Esophagus muscularis mucosa (tissue), 4 donors: Measurements from ENCODE around the gene KLF1. TPM values are rescaled to one million over a fixed set of nuclear protein-coding genes. Genes with fewer than 3 reads are reported as not detected.

ENCODE experiments used
- DNase-seq: peaks from one replicate; pipeline ENCODE4 v3.0.0-alpha.2; 2017; ENCODE audit errors: extremely low spot score
- H3K27ac ChIP-seq, 4 donors: fragments of 200-600 bp; sonication (generic); replicated peaks in 1 of 4; 1 replicate in 3 of 4; 2 replicates in 1 of 4; pipeline ENCODE4 v1.5.1; 2016 to 2019; ENCODE audit warnings: mild to moderate bottlenecking in 1 of 4
- H3K27me3 ChIP-seq, 4 donors: fragments of 200-600 bp; sonication (generic); one replicate each; pipeline versions ENCODE4 v1.5.1 to v1.6.0; 2016 to 2019
- H3K36me3 ChIP-seq, 4 donors: fragments of 200-600 bp; sonication (generic); one replicate each; pipeline ENCODE4 v1.5.1; 2016 to 2019
- H3K4me1 ChIP-seq, 4 donors: fragments of 200-600 bp; sonication (generic); one replicate each; pipeline ENCODE4 v1.5.1; 2016 to 2019
- H3K4me3 ChIP-seq, 4 donors: fragments of 200-600 bp; sonication (generic); 1 replicate in 2 of 4; 2 replicates in 2 of 4; pipeline ENCODE4 v1.5.1; 2016 to 2019; ENCODE audit warnings: mild to moderate bottlenecking in 4 of 4, moderate library complexity in 1 of 4
- H3K9me3 ChIP-seq, 4 donors: fragments of 200-600 bp; sonication (generic); 1 replicate in 3 of 4; 2 replicates in 1 of 4; pipeline ENCODE4 v1.5.1; 2016 to 2019
- EP300 ChIP-seq: sonication (generic); formaldehyde crosslinking; IDR thresholded peaks from one replicate; pipeline ENCODE4 v1.6.1; 2017; ENCODE audit warnings: antibody characterized with exemption
- POLR2A ChIP-seq: fragments of 450-650 bp; IDR thresholded peaks from one replicate; pipeline ENCODE4 v1.6.1; 2017; ENCODE audit warnings: antibody characterized with exemption, moderate library complexity, mild to moderate bottlenecking, low read depth
- POLR2AphosphoS5 ChIP-seq, 2 donors: sonication (generic); formaldehyde crosslinking; IDR thresholded peaks; one replicate each; pipeline ENCODE4 v1.6.1; 2017; ENCODE audit warnings: antibody characterized with exemption in 2 of 2
- WGBS: methylation state at CpG from one replicate; pipeline ENCODE4 v1.1.5; 2018; 5-methylcytosine and 5-hydroxymethylcytosine counted together
- intact Hi-C: fragments of 100-400 bp; cut with DNase I; formaldehyde crosslinking; loops from one replicate; pipeline ENCODE4 v1.15.1; 2023
- total RNA-seq, 4 donors: library from RNA; depleted of rRNA; stranded (reverse); fragments of >200 nt; gene quantifications; one replicate each; pipeline versions ENCODE4 v1.1.0 to v1.2.1, GENCODE V29; 2016
- TF ChIP-seq, protein P1 (sequence below), 3 experiments: fragments of 200-600 bp in 2 of 3; fragments of 450-650 bp in 1 of 3; sonication (generic) in 2 of 3; IDR thresholded peaks; one replicate each; pipeline ENCODE4 v1.5.1; 2017 to 2019; ENCODE audit warnings: antibody characterized with exemption in 3 of 3, mild to moderate bottlenecking in 2 of 3, moderate library complexity in 1 of 3

The KLF1 gene
- total RNA-seq, 4 donors from 2014 or later: not detected

DNA sequence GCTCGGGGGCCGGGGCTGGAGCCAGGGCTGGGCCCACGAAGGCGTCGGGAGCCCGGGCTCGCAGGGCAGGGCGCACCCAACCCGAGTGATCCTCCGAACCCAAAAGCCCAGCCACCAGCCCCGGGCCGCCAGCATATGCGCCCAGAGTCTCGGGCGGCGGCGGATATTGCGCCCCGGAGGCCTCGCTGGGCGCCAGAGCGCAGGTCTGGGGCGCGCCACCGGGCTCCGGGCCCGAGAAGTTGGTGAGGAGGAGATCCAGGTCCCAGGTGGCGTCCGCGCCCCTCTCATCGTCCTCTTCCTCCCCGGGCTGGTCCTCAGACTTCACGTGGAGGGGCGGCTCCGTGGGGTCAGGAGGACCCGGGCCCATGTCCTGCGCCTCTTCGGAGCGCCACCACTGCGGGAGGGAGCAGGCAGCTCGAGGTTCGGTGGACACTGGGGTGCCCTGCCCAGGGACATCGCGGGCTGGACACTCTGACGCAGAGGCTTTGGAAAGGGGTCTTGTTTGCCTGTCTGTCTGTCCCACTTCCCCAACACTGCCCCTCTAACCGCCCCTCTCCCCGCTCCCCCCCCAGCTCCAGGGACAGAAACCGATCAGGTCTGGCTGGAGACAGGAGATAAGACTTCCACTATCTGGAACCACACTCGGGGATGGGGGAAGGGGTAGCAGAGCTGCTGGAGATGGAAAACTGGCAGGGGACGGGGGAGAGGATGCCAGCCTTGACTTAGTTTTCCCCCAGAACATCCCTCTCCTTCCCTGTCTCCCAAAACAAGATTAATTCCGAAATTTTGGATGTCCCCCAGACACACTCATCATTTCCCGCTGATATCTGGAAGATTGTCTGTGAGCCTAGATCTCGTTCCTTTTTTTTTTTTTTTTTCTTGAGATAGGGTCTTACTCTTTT lies 1.0 kb downstream of the KLF1 start:
- peaks cover 0 to 13% (median 6%) of the 10 kb centered on the region in 4 donors for H3K9me3 ChIP-seq
- peak overlapping the region in 1 of 4 donors; percentile 14 for H3K27ac ChIP-seq
- no peaks in the 10 kb centered on the region for H3K36me3 ChIP-seq
- 37% methylated on average over 5 of the region's 53 CpGs for WGBS
- DNase-seq: no peak
- peaks cover 0 to 43% (median 21%) of the 10 kb centered on the region in 4 donors for H3K27me3 ChIP-seq
- TF ChIP-seq POLR2AphosphoS5 (IDR thresholded peaks at IDR 0.05) (no peak), POLR2A (no peak), EP300 (no peak)
- TF ChIP-seq, protein P1, sequence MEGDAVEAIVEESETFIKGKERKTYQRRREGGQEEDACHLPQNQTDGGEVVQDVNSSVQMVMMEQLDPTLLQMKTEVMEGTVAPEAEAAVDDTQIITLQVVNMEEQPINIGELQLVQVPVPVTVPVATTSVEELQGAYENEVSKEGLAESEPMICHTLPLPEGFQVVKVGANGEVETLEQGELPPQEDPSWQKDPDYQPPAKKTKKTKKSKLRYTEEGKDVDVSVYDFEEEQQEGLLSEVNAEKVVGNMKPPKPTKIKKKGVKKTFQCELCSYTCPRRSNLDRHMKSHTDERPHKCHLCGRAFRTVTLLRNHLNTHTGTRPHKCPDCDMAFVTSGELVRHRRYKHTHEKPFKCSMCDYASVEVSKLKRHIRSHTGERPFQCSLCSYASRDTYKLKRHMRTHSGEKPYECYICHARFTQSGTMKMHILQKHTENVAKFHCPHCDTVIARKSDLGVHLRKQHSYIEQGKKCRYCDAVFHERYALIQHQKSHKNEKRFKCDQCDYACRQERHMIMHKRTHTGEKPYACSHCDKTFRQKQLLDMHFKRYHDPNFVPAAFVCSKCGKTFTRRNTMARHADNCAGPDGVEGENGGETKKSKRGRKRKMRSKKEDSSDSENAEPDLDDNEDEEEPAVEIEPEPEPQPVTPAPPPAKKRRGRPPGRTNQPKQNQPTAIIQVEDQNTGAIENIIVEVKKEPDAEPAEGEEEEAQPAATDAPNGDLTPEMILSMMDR (IDR thresholded peaks at IDR 0.05): no peak
- intact Hi-C loops: loop anchor here (1.0 kb wide), 1 partner anchor 79 kb away; no protein-coding TSS in a partner anchor
- H3K4me1 ChIP-seq: peaks cover 23 to 33% (median 26%) of the 10 kb centered on the region in 4 donors
- H3K4me3 ChIP-seq: peak overlapping the region; percentile 47 to 56 (median 52)

DNA sequence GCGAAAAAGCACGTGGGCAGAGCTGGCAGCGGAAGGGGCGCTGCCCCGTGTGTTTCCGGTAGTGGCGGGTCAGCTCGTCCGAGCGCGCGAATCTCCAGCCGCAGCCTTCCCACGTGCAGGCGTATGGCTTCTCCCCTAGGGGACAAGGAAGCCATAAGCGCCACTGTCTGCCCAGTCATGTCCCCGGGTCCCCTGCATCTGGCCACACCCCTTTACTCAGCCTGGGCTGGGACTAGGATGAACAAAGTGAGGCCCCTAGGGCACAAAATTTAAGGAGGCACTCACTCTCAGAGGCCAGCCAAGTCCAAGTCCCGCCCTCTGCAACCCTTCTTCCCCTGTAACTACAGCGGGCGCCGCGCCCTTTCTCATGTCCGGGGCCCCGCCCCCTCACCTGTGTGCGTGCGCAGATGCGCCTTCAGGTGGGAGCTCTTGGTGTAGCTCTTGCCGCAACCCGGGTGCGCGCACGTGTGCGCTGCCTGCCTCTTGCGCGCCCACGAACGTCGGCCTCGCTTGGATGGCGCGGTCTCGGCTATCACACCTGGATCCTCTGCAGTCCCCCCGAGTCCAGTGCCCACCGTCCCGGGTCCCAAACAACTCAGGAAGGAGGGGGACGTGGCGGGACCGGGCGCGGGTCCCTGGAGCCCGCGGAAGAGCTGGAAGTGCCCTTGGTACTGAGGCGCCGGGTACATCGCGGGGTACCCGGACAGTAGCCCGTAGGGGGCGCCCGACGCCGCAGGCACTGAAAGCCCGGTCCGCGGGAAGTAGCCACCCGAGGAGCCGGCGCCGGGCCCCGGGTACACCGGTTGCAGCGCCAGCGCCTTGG lies 1.9 kb downstream of the KLF1 start:
- 7% methylated on average over 42 of the region's 73 CpGs for WGBS
- peak overlapping the region; percentile 47 to 56 (median 52) for H3K4me3 ChIP-seq
- intact Hi-C loops: loop anchor here (1.0 kb wide), 1 partner anchor 80 kb away; no protein-coding TSS in a partner anchor

DNA sequence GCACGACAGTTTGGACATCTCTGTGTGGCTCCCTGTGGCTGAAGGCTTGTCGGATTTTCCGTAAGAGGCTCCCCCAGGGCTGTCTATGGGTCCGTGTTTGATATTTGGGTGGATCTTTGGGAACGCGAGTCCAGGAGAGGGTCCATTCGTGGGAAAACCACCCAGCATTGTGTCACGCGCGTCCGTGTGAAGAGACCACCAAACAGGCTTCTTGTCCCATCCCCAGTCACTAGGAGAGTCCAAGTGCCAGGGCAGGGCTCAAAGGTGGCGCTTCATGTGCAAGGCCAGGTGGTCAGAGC lies 2.4 kb downstream of the KLF1 start:
- peaks cover 0 to 13% (median 6%) of the 10 kb centered on the region in 4 donors for H3K9me3 ChIP-seq
- WGBS: 77% methylated on average over 8 of the region's 12 CpGs
- peaks cover 18 to 36% (median 29%) of the 10 kb centered on the region in 4 donors for H3K4me1 ChIP-seq
- H3K27ac ChIP-seq: no peak overlapping the region
- no peak for DNase-seq
- H3K4me3 ChIP-seq: peak overlapping the region in 2 of 4 donors; percentile 51 to 56
- no peaks in the 10 kb centered on the region for H3K36me3 ChIP-seq
- intact Hi-C loops: no loop called here
- H3K27me3 ChIP-seq: peaks cover 0 to 43% (median 21%) of the 10 kb centered on the region in 4 donors
- no peak for TF ChIP-seq EP300
- TF ChIP-seq POLR2A: no peak
- no peak for TF ChIP-seq POLR2AphosphoS5 (IDR thresholded peaks at IDR 0.05)
- TF ChIP-seq, protein P1 (IDR thresholded peaks at IDR 0.05): no peak

More for the DNA sequence above, 1.9 kb downstream of the KLF1 start:
- H3K9me3 ChIP-seq: peaks cover 0 to 13% (median 6%) of the 10 kb centered on the region in 4 donors
- H3K36me3 ChIP-seq: no peaks in the 10 kb centered on the region
- peak overlapping the region in 1 of 4 donors; percentile 14 for H3K27ac ChIP-seq
- peaks cover 0 to 43% (median 21%) of the 10 kb centered on the region in 4 donors for H3K27me3 ChIP-seq
- peaks cover 19 to 36% (median 30%) of the 10 kb centered on the region in 4 donors for H3K4me1 ChIP-seq
- no peak for TF ChIP-seq POLR2AphosphoS5 (IDR thresholded peaks at IDR 0.05)
- TF ChIP-seq, protein P1 (IDR thresholded peaks at IDR 0.05): peak; percentile 60 to 71 (median 66)
- no peak for DNase-seq

DNA sequence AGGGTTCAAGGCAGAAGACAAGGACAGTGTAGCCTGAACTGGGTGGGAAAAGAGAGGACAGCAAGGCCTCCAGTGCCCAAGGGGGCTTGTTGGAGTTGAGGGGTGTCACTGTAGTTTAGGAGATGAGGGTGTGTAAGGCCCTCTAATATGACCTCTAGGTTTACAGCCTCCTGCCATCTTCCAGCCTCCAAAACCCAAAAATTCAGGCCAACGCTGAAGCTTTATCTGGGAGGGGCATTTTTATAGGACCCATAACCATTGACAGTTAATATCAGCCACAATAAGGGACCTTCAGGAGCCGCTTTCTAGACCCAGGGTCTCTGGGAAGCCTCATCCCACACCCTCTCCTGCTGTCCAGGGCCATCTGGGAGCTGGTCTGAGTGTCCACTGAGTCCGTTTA lies 2.8 kb downstream of the KLF1 start:
- no peak overlapping the region for H3K27ac ChIP-seq
- H3K9me3 ChIP-seq: peaks cover 0 to 13% (median 6%) of the 10 kb centered on the region in 4 donors
- peaks cover 18 to 36% (median 29%) of the 10 kb centered on the region in 4 donors for H3K4me1 ChIP-seq
- H3K36me3 ChIP-seq: peaks cover 0 to under 1% (median 0%) of the 10 kb centered on the region in 4 donors
- intact Hi-C loops: no loop called here
- H3K27me3 ChIP-seq: peaks cover 0 to 43% (median 21%) of the 10 kb centered on the region in 4 donors
- TF ChIP-seq POLR2AphosphoS5 (IDR thresholded peaks at IDR 0.05): no peak
- TF ChIP-seq EP300: no peak
- no peak for TF ChIP-seq POLR2A
- TF ChIP-seq, protein P1 (IDR thresholded peaks at IDR 0.05): no peak
- 96% methylated on average over 3 of the region's 3 CpGs for WGBS
- no peak for DNase-seq
- no peak overlapping the region for H3K4me3 ChIP-seq
